Body of pancreas (tissue), 4 donors: ENCODE results near the gene ARHGAP33. TPM values are rescaled to one million over a fixed set of nuclear protein-coding genes. Genes with fewer than 3 reads are reported as not detected.

ENCODE experiments used
- ATAC-seq: fragments of 150-250 bp; one replicate; pipeline ENCODE4 v1.9.1; 2016
- DNase-seq, 4 donors: peaks; one replicate each; pipeline ENCODE4 v3.0.0-alpha.2; 2019
- H3K27ac ChIP-seq, 4 donors: fragments of 200-600 bp; sonication (generic); 1 replicate in 3 of 4; 2 replicates in 1 of 4; pipeline versions ENCODE4 v1.5.1 to v1.6.1; 2016 to 2019; ENCODE audit warnings: mild to moderate bottlenecking in 1 of 4, mixed read lengths in 1 of 4, moderate library complexity in 1 of 4
- H3K27me3 ChIP-seq, 2 donors: fragments of 200-600 bp; sonication (generic); one replicate each; pipeline ENCODE4 v1.6.0; 2016; ENCODE audit warnings: mild to moderate bottlenecking in 1 of 2
- H3K36me3 ChIP-seq, 2 donors: fragments of 200-600 bp; sonication (generic); replicated peaks in 1 of 2; 2 replicates each; pipeline ENCODE4 v1.5.1; 2016; ENCODE audit warnings: low read depth in 2 of 2; ENCODE audit not compliant: insufficient read depth in 1 of 2
- H3K4me1 ChIP-seq: fragments of 200-600 bp; sonication (generic); one replicate; pipeline ENCODE4 v1.6.0; 2016
- H3K4me3 ChIP-seq, 2 donors: fragments of 200-600 bp; sonication (generic); 1 replicate in 1 of 2; 2 replicates in 1 of 2; pipeline ENCODE4 v1.5.1; 2016 to 2019
- H3K9me3 ChIP-seq, 3 donors: fragments of 200-600 bp; sonication (generic); 1 replicate in 2 of 3; 2 replicates in 1 of 3; pipeline ENCODE4 v1.5.1; 2016
- CTCF ChIP-seq, 7 experiments: fragments of 450-650 bp in 4 of 7; fragments of 200-600 bp in 3 of 7; sonication (generic) in 3 of 7; IDR thresholded peaks; one replicate each; pipeline ENCODE4 v1.5.1; 2016 to 2019; ENCODE audit warnings: antibody characterized with exemption in 7 of 7
- POLR2A ChIP-seq, 3 donors: fragments of 450-650 bp; IDR thresholded peaks; one replicate each; pipeline ENCODE4 v1.6.1; 2016; ENCODE audit warnings: antibody characterized with exemption in 3 of 3, mild to moderate bottlenecking in 2 of 3
- WGBS, 2 donors: methylation state at CpG; one replicate each; pipeline ENCODE4 v1.1.5; 2017; 5-methylcytosine and 5-hydroxymethylcytosine counted together
- intact Hi-C: fragments of 100-400 bp; cut with DNase I; formaldehyde crosslinking; loops from one replicate; pipeline ENCODE4 v1.15.1; 2023
- total RNA-seq, 2 donors: library from RNA; depleted of rRNA; stranded (reverse); fragments of >200 nt; gene quantifications; one replicate each; pipeline ENCODE4 v1.1.0, GENCODE V29; 2016

ARHGAP33 gene
- total RNA-seq, 2 donors from 2014 or later = 8.6 to 71.5 TPM

GRCh38 chr19:35740108-35740422, 35.3 kb upstream of the ARHGAP33 start:
- peaks cover 4 to 15% of the 10 kb centered on the region in 2 donors for H3K36me3 ChIP-seq
- H3K9me3 ChIP-seq = no peaks in the 10 kb centered on the region
- peak overlapping the region; percentile 59 to 88 (median 83) for H3K27ac ChIP-seq
- intact Hi-C loops = no loop called here
- peak overlapping the region; percentile 6 to 26 for H3K4me3 ChIP-seq
- 4 to 14% methylated on average over 6 to 16 of the region's 16 CpGs for WGBS, 2 donors
- TF ChIP-seq POLR2A (IDR thresholded peaks at IDR 0.05) (no peak), CTCF (IDR thresholded peaks at IDR 0.05) (no peak)
- ATAC-seq = no peak
- no peak for DNase-seq
- H3K4me1 ChIP-seq = peaks cover 26% of the 10 kb centered on the region
- H3K27me3 ChIP-seq = no peaks in the 10 kb centered on the region

GRCh38 chr19:35740423-35741202, 34.8 kb upstream of the ARHGAP33 start:
- 0 to 1% methylated on average over 31 to 63 of the region's 63 CpGs for WGBS, 2 donors
- H3K27ac ChIP-seq = peak overlapping the region; percentile 81 to 88 (median 84)
- H3K36me3 ChIP-seq = peaks cover 4 to 13% of the 10 kb centered on the region in 2 donors
- TF ChIP-seq POLR2A (IDR thresholded peaks at IDR 0.05) (peak; percentile 21 to 78 (median 71)), CTCF (IDR thresholded peaks at IDR 0.05) (peak in 4 of 7 experiments; percentile 16 to 36 (median 34))
- no peaks in the 10 kb centered on the region for H3K27me3 ChIP-seq
- intact Hi-C loops = no loop called here
- peaks cover 26% of the 10 kb centered on the region for H3K4me1 ChIP-seq
- DNase-seq (peak; percentile 98 to 99 (median 99)), ATAC-seq (peak; percentile 85)
- peak overlapping the region; percentile 26 to 45 for H3K4me3 ChIP-seq
- H3K9me3 ChIP-seq = no peaks in the 10 kb centered on the region

- ATAC-seq = no peak
- Histone ChIP-seq H3K27ac (peak overlapping the region; percentile 81 to 88 (median 84)), H3K4me1 (peaks cover 30% of the 10 kb centered on the region), H3K36me3 (peaks cover 4 to 13% of the 10 kb centered on the region in 2 donors), H3K27me3 (no peaks in the 10 kb centered on the region), H3K4me3 (peak overlapping the region in 1 of 2 donors; percentile 45), H3K9me3 (no peaks in the 10 kb centered on the region)
- 1 to 10% methylated on average over 10 to 12 of the region's 12 CpGs for WGBS, 2 donors
- no peak for DNase-seq
- TF ChIP-seq POLR2A (IDR thresholded peaks at IDR 0.05) = no peak
- TF ChIP-seq CTCF (IDR thresholded peaks at IDR 0.05) = no peak
- intact Hi-C loops = no loop called here
Measured at GRCh38 chr19:35741203-35741515, 34.2 kb upstream of the ARHGAP33 start.

- Histone ChIP-seq H3K27me3 (no peaks in the 10 kb centered on the region), H3K36me3 (peaks cover 4 to 7% of the 10 kb centered on the region in 2 donors), H3K4me3 (no peak within 1 kb of the TSS), H3K4me1 (peaks cover 39% of the 10 kb centered on the region), H3K27ac (peak within 1 kb of the TSS; percentile 8 to 85 (median 82)), H3K9me3 (no peaks in the 10 kb centered on the region)
- intact Hi-C loops = no loop called here
- ATAC-seq = no peak
- WGBS, 2 donors = 76 to 86% methylated on average over 9 of the region's 9 CpGs
- peak in 1 of 4 donors; percentile 62 for DNase-seq
- TF ChIP-seq CTCF (IDR thresholded peaks at IDR 0.05) = no peak
- TF ChIP-seq POLR2A (IDR thresholded peaks at IDR 0.05) = peak in 1 of 3 donors; percentile 26
Measured at GRCh38 chr19:35742121-35742724, 33.1 kb upstream of the ARHGAP33 start, which contains the start of gene IGFLR1. TSS of gene IGFLR1 (minus strand) at chr19:35742452. CDS start at chr19:35741180, 1,272 bp downstream.
